Heart right ventricle (tissue), 16 donors: ENCODE results near the gene HOXA13. TPM values are rescaled to one million over a fixed set of nuclear protein-coding genes. Genes with fewer than 3 reads are reported as not detected.

ENCODE experiments used
- ATAC-seq, 8 donors: fragments of 200-7000 bp; cut with Tn5 transposase; one replicate each; pipeline ENCODE4 v1.9.1; 2020; ENCODE audit warnings: mild to moderate bottlenecking in 8 of 8, moderate library complexity in 8 of 8, moderate number of reproducible peaks in 1 of 8
- DNase-seq, 2 donors: peaks; one replicate each; pipeline ENCODE4 v3.0.0-alpha.2; 2020
- H3K27ac ChIP-seq, 10 donors: fragments of 200-600 bp; sonication (generic) in 2 of 10; one replicate each; pipeline versions ENCODE4 v1.5.0 to v1.8.0; 2020 to 2022; ENCODE audit warnings: mild to moderate bottlenecking in 3 of 10
- H3K27me3 ChIP-seq, 7 donors: fragments of 200-600 bp; one replicate each; pipeline ENCODE4 v1.8.0; 2021 to 2022; ENCODE audit warnings: mild to moderate bottlenecking in 2 of 7
- H3K36me3 ChIP-seq, 9 donors: fragments of 200-600 bp; sonication (generic) in 1 of 9; one replicate each; pipeline versions ENCODE4 v1.5.0 to v1.8.0; 2020 to 2022; ENCODE audit warnings: mild to moderate bottlenecking in 2 of 9
- H3K4me1 ChIP-seq, 9 donors: fragments of 200-600 bp; sonication (generic) in 1 of 9; one replicate each; pipeline versions ENCODE4 v1.5.0 to v1.8.0; 2020 to 2022; ENCODE audit warnings: mild to moderate bottlenecking in 4 of 9
- H3K4me3 ChIP-seq, 10 donors: fragments of 200-600 bp; sonication (generic) in 2 of 10; one replicate each; pipeline versions ENCODE4 v1.5.0 to v1.8.0; 2020 to 2022; ENCODE audit warnings: mild to moderate bottlenecking in 7 of 10, moderate library complexity in 2 of 10
- H3K9me3 ChIP-seq, 11 donors: fragments of 200-600 bp in 10 of 11; sonication (generic) in 2 of 11; one replicate each; pipeline versions ENCODE4 v1.5.0 to v1.8.0; 2013 to 2022; ENCODE audit warnings: mild to moderate bottlenecking in 2 of 11, control low read depth in 1 of 11, moderate library complexity in 1 of 11
- CTCF ChIP-seq, 9 donors: fragments of 200-600 bp; sonication (generic) in 2 of 9; IDR thresholded peaks; one replicate each; pipeline versions ENCODE4 v1.5.0 to v1.8.0; 2021 to 2022; ENCODE audit warnings: antibody characterized with exemption in 9 of 9, mild to moderate bottlenecking in 5 of 9, moderate library complexity in 1 of 9
- WGBS, 2 donors: extraction: QIAGEN DNeasy Blood & Tissue Kit; methylation state at CpG; one replicate each; pipeline ENCODE4 v1.1.7; 2013; ENCODE audit warnings: inconsistent platforms in 1 of 2; 5-methylcytosine and 5-hydroxymethylcytosine counted together
- intact Hi-C, 10 donors: fragments of 100-400 bp; cut with DNase I; formaldehyde crosslinking; loops; one replicate each; pipeline versions ENCODE4 v1.11.1 to v1.14.2; 2022
- polyA plus RNA-seq, 2 donors: library from polyadenylated mRNA; stranded (reverse); fragments of 200-250 nt; gene quantifications; one replicate each; pipeline ENCODE4 v1.2.3, GENCODE V29; 2013
- total RNA-seq, 10 donors: library from RNA; stranded (reverse); fragmentation: NEBNext Ultra II Directional in 3 of 10; extraction: Animal tissue kit (Norgen Biotek cat#: 25700) in 3 of 10; gene quantifications; one replicate each; pipeline versions ENCODE4 v1.2.1 to v1.2.4, GENCODE V29; 2021 to 2023
- donor health status: Arrhythmogenic right ventricular cardiomyopathy.
- donor health status: ischemic (EF 13 %, LVEDD 7.1; RV severe dilation, severe dysfunction).
- donor health status: healthy with polysubstance abuse.
- donor health status: DM: no; HTN: yes; CAD: no.
- donor health status: DM: no; HTN: no; CAD: no.
- donor health status: ischemic (EF 25% LVEDD 6.9; RV normal size, moderate dysfunction).
- donor health status: ischemic (EF 25% LVEDD 5.7; RV mildly dilated, moderate dysfunction).
- donor health status: healthy.
- donor health status: DM: yes; HTN: yes; CAD: no.
- donor health status: Ischemic cardiomyopathy.
- donor health status: ischemic (EF 35%, LVEDD 5.7; RV mildly dilated, moderate dysfunction).
- donor health status: nonischemic (EF 11% LVEDD 7.7; RV severe dilation, severe dysfunction).
- donor health status: DM: yes; HTN: yes; CAD: no.
- donor health status: PGD.
- donor health status: ischemic (EF 29% LVEDD 5.4; RV normal size, mild dysfunction).
- donor health status: nonischemic (EF 23%, LVEDD 6.1; RV moderate dilation, normal function).

The HOXA13 gene
- total and polyA plus RNA-seq, 12 donors, result not detected

DNA sequence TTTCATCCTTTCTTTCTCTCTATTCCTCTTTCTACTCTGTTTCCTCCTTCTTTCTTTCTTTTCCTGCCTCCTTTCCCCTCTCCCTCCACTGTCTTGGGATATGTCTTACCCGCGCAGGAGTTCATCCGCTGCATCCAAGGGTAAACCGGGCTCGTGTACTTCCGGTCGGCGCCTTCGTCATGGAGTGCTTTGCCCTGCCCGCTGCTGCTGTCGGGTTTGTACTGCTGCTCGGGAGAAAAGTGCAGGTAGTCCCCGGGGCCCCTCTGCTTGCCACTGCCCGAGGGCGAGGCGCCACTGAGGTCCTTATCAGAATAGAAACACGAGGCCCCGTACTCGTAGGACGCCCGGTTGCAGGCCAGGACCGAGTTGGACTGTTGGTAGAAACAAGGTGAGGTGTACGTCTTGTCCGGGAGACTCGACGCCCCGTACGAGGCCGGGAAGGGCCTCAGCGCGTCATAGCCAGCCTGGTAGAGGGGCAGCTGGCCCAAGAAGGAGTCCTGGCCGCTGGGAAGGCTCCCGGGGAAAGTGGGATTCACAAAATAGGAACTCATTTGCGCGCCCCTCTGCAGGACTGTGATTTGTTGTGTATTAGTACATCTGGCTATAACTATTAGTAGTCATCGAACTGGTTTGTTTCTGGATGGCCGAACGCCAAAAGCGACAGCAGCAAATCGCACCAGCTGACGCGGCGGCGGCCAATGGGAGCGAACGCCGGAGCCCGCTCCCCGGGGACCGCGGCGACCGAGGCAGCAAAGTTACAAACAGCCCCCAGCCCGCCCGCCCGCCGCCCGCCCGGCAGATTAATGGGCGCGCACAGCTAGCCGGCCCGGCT is 52.5 kb downstream of the HOXA13 start, which contains the start of gene HOXA6:
TSS of gene HOXA6 (minus strand) at position 576 of the 832 bp plus-strand sequence. CDS start at position 551, 25 bp downstream.
- TF ChIP-seq CTCF (IDR thresholded peaks at IDR 0.05), result no peak
- WGBS, 2 donors, result 4 to 7% methylated on average over 63 of the region's 63 CpGs
- intact Hi-C loops, result no loop called here
- Histone ChIP-seq H3K4me1 (peaks cover 0 to 70% (median 46%) of the 10 kb centered on the region in 9 donors), H3K9me3 (no peaks in the 10 kb centered on the region), H3K4me3 (peak within 1 kb of the TSS in 7 of 10 donors; percentile 8 to 37 (median 31)), H3K27ac (no peak within 1 kb of the TSS), H3K27me3 (peaks cover 64 to 100% (median 100%) of the 10 kb centered on the region in 7 donors), H3K36me3 (no peaks in the 10 kb centered on the region)
- ATAC-seq (no peak), DNase-seq (no peak)

GRCh38 chr7:27146491-27147198 is 53.2 kb downstream of the HOXA13 start:
- Histone ChIP-seq H3K4me1 (peaks cover 0 to 73% (median 46%) of the 10 kb centered on the region in 9 donors), H3K27ac (no peak overlapping the region), H3K9me3 (no peaks in the 10 kb centered on the region), H3K4me3 (no peak overlapping the region), H3K27me3 (peaks cover 65 to 100% (median 100%) of the 10 kb centered on the region in 7 donors), H3K36me3 (no peaks in the 10 kb centered on the region)
- ATAC-seq (no peak), DNase-seq (no peak)
- WGBS, 2 donors, result 31 to 32% methylated on average over 5 of the region's 5 CpGs
- TF ChIP-seq CTCF (IDR thresholded peaks at IDR 0.05), result no peak
- intact Hi-C loops, result no loop called here

DNA sequence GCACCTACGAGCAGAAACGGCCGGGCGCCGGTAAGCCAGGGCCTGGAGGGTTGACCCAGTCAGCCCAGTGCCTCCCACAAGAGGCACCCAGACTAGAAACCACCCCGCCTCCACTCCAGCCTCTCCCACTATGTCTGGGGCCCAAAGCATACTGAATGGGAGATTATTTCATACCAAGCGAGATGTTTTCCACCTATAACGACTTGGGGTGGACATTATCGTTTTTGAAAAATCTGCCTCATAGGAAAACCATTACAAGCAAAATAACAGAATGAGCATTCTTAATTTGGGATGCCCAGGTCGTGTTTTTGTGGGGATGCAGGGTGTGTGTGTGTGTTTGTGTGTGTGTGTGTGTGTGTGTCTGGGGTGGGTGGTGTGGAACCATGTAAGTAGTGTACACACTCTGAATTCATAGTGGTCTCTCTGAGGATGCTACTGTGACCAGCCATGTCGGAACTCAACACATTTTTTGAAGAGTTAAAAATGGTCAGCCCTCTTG is 53.9 kb downstream of the HOXA13 start:
- WGBS, 2 donors, result 26 to 30% methylated on average over 11 of the region's 11 CpGs
- ATAC-seq (no peak), DNase-seq (no peak)
- Histone ChIP-seq H3K27me3 (peaks cover 65 to 100% (median 100%) of the 10 kb centered on the region in 7 donors), H3K36me3 (no peaks in the 10 kb centered on the region), H3K27ac (no peak overlapping the region), H3K4me3 (no peak overlapping the region), H3K9me3 (no peaks in the 10 kb centered on the region), H3K4me1 (peaks cover 0 to 68% (median 41%) of the 10 kb centered on the region in 9 donors)
- no peak for TF ChIP-seq CTCF (IDR thresholded peaks at IDR 0.05)
- intact Hi-C loops, result no loop called here

GRCh38 chr7:27145165-27145913 is 54.6 kb downstream of the HOXA13 start:
- DNase-seq, result no peak
- WGBS, 2 donors, result 20 to 26% methylated on average over 47 of the region's 47 CpGs
- no peak overlapping the region for H3K27ac ChIP-seq

More at GRCh38 chr7:27145165-27145913, 54.6 kb downstream of the HOXA13 start:
- peaks cover 0 to 61% (median 35%) of the 10 kb centered on the region in 9 donors for H3K4me1 ChIP-seq
- intact Hi-C loops, result no loop called here
- no peak for TF ChIP-seq CTCF (IDR thresholded peaks at IDR 0.05)
- no peaks in the 10 kb centered on the region for H3K9me3 ChIP-seq
- no peak overlapping the region for H3K4me3 ChIP-seq
- H3K27me3 ChIP-seq, result peaks cover 66 to 100% (median 100%) of the 10 kb centered on the region in 7 donors
- no peak for ATAC-seq
- H3K36me3 ChIP-seq, result no peaks in the 10 kb centered on the region
